HUES6 (cell line): ENCODE results near the gene SPHK2.
A peak's percentile ranks its signal among the peaks of the same experiment; 100 is the strongest.

Source experiments
- H3K27ac ChIP-seq: 2 replicates; pipeline ENCODE4 v1.7.0; 2013; ENCODE audit warnings: low read depth, mild to moderate bottlenecking, low read length, inconsistent platforms
- H3K27me3 ChIP-seq: 2 replicates; pipeline ENCODE4 v1.6.1; 2013; ENCODE audit warnings: low read length; ENCODE audit not compliant: control insufficient read depth, insufficient read depth
- H3K36me3 ChIP-seq: 2 replicates; pipeline ENCODE4 v1.6.1; 2013; ENCODE audit warnings: low read length; ENCODE audit not compliant: control insufficient read depth, insufficient read depth
- H3K4me1 ChIP-seq: 2 replicates; pipeline ENCODE4 v1.6.1; 2013; ENCODE audit warnings: low read length; ENCODE audit not compliant: control insufficient read depth, insufficient read depth
- H3K4me3 ChIP-seq: 2 replicates; pipeline ENCODE4 v1.5.1; 2013; ENCODE audit warnings: low read depth, low read length
- H3K9ac ChIP-seq: one replicate; pipeline ENCODE4 v1.6.1; 2013; ENCODE audit warnings: mild to moderate bottlenecking, low read length
- H3K9me3 ChIP-seq: 2 replicates; pipeline ENCODE4 v1.6.1; 2013; ENCODE audit warnings: low read depth, low read length; ENCODE audit not compliant: control insufficient read depth, insufficient read depth

The SPHK2 gene

DNA sequence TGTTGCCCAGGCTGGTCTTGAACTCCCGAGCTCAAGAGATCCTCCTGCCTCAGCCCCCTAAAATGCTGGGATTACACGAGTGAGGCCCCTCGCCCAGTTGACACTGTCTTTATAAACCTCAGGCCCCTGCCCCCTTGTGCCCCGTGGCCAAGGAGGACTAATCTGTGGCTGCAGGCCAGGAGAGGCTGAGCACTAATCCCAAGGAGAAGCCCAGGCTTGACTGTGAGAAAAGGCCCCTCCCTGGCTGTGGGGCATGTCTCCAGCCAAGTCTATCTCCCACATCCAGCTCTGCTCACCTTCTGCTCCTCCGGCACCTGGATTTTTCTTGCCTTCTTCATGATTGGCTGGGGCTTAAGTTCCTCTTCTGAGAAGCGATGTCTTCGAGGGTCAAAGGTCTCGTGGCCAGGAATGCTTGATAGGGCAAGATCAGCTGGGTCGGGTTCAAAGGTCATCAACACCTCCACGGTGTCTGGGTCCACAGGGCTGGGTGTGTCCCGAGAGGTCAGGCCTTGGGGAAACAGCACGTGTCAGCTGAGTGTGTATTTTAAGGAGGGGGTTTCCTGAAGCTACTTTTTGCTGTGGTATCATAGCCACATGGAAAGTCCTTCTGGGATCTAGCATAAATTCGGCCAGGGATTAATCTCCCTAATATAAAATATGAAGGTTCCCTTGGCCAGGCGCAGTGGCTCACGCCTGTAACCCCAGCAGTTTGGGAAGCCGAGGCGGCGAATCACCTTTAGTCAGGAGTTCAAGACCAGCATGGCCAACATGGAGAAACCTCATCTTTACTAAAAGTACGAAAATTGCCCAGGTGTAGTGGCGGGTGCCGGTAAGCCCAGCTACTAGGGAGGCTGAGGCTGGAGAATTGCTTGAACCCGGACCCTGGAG lies 14.1 kb downstream of the SPHK2 start:
- Histone ChIP-seq H3K27ac (no peak overlapping the region), H3K9me3 (no peaks in the 10 kb centered on the region), H3K9ac (no peak overlapping the region), H3K4me3 (peak overlapping the region; percentile 34; the same call in 1 of the 2 replicates), H3K36me3 (no peaks in the 10 kb centered on the region), H3K4me1 (peaks cover 47% of the 10 kb centered on the region), H3K27me3 (peaks cover 17% of the 10 kb centered on the region)

DNA sequence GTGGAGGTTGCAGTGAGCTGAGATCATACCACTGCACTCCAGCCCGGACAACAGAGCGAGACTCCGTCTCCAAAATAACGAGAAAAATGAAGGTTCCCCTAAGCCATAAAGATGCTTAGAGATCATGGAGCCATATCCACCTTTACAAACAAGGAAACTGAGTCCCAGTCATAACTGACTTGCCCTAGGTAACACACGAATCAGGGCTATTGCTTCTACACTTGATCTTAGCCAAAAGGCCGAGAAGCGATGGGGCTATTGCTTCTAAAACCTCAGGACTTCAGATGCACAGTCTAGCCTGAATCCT lies 14.7 kb downstream of the SPHK2 start:
- Histone ChIP-seq H3K27ac (no peak overlapping the region), H3K9me3 (no peaks in the 10 kb centered on the region), H3K4me3 (peak overlapping the region; percentile 34), H3K27me3 (peaks cover 17% of the 10 kb centered on the region), H3K9ac (no peak overlapping the region), H3K36me3 (no peaks in the 10 kb centered on the region), H3K4me1 (peaks cover 52% of the 10 kb centered on the region)

DNA sequence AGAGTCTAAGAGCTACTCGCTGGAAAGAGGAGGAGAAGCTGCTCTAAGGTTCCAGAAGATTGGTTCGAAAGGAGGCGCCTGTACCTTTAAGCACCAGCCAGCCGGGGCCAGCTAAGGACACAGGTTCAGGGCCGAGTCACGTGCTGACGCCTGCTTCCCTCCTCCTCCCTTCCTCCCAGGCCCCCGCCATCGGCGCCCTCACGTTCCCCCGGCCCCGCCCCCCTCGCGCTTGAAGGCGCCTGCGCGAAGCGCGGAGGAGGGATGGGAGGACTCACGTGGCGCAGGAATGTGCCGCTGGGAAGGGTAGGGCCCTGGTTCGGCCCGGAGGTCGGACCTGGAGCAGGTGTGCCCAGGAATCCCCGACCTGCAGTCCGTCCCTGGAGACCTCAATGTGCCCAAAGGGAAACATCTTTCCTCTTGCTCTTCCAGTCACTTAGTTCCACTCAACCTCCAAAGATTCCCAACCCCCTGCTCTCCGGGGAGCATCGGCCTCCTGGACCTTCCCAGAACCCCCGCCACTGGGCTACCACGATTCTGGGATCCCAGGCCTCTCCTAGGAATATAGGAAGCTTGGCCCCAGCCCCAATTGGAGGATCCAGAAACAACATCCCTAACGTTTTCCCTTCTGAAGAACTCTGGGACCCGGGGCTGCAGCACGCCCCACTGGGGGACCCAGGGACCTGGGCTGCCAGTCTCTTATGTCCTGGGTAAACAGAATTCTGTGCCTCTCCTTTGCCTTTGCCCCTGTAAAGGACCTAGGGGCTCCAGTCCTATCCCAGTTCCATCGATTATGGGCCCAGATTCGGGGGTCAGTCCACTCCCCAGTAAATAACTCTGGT lies 15.3 kb downstream of the SPHK2 start:
- Histone ChIP-seq H3K27me3 (peaks cover 17% of the 10 kb centered on the region), H3K4me3 (peak overlapping the region; percentile 44), H3K36me3 (no peaks in the 10 kb centered on the region), H3K27ac (no peak overlapping the region), H3K9me3 (no peaks in the 10 kb centered on the region), H3K9ac (no peak overlapping the region), H3K4me1 (peaks cover 55% of the 10 kb centered on the region)

DNA sequence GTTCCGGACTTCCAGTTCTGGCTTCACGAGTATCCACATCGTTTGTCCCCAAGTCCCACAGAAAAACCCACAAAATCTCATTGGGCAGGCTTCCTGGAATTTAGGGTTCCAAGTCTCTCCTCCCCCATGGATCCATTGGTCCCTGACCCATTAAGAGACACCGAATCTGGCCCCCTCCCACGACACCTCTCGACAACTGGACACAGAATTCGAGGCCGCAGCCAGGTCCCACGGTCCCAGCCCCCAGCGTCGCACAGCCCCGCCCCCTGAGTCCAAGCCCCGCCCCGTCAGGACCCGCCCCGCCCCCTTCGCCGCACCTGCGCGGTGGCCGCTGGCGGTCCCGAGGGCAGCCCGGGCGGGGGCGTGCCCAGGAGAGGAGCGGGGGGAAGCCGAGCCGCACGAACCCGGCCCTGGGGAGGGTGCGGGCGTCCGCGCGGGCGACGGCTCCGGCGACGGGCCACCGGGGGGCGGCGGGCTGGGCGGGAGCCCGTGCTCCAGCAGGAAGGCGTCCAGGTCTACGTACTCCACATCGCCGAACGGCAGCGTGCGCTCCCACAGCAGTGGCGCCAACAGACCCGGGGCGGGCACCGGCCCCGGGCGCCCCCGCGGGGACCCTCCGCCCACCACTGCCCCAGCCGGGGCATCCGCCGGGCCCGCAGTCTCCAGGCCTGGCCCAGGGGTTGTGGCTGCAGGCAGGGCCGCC lies 16.1 kb downstream of the SPHK2 start:
- Histone ChIP-seq H3K9ac (no peak overlapping the region), H3K4me1 (peaks cover 60% of the 10 kb centered on the region), H3K36me3 (no peaks in the 10 kb centered on the region), H3K9me3 (no peaks in the 10 kb centered on the region), H3K4me3 (peak overlapping the region; percentile 68), H3K27me3 (peaks cover 21% of the 10 kb centered on the region), H3K27ac (no peak overlapping the region)

DNA sequence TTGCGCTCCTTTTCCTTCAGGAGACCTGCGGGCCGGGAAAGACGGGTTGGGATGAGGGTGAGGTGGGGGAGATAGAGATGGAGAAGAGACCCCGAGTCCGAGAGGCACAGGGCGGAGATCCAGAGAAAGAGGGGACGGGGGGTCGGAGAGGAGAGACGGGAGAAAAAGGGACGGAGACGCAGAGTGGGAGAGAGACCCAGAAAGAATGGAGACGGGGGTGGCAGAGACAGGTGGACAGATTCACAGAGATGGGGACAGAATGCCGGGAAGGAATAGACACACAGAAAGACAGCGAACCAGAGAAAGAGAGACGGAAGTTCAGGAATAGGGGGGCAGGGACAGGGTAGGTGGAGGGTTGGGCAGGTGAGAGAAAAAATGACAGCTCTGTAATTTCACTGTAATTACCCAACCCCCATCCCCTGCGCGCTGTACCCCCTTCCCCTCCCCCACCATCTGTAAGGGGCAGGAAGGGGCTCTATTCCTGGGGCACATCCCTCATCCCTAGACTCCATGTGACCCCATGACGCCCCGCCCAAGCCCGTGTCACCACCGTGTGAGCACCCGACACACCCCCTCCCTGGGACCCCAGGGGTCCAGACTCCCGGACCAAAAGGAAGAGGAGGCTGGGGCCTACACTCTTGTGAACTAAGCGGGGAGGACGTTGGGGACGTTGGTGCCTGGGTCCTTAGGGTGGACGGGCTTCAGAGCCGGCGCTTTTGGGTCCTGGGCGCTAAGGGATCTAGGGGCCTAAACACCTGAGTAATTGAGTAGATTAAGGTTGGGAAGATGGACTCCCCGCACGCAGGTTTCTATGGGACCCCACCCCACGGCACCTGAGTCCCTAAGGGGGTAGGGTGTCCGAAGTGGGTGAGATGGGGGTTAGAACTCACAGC lies 16.9 kb downstream of the SPHK2 start:
- H3K9ac ChIP-seq: no peak overlapping the region
- peak overlapping the region; percentile 68 for H3K4me3 ChIP-seq
- no peaks in the 10 kb centered on the region for H3K36me3 ChIP-seq
- no peak overlapping the region for H3K27ac ChIP-seq
- peaks cover 21% of the 10 kb centered on the region for H3K27me3 ChIP-seq
- H3K4me1 ChIP-seq: peaks cover 56% of the 10 kb centered on the region
- H3K9me3 ChIP-seq: no peaks in the 10 kb centered on the region

DNA sequence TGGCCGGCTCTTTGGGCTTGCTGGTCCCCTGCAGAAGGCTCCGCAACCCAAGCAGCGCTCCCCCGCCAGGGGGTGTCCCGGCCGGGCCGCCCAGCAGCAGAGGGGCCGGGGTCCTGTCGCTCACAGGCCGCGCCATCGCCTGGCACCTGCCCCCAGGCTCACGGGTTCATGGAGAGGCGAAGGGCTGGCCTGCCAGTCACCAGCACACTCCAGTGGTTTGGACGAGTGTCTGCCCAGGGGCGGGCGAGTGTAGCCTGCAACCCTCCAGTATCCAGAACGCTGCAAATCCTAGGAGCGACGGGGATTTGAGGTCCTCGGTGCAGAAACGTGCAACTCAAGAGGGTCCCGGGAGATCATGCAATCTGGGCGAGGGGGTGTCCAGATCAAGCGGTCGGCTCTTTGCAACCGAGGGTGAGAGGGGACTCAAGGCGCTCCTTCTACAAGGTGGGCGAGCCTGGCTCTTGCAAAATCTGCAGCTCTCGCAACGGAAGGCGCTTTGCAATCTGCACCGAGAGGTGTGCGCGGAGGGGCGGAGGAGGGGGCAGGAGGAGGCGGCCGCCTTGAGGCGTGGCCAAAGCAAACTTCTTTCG lies 17.6 kb downstream of the SPHK2 start, which contains the start of gene DBP:
TSS of gene DBP (minus strand) at position 521 of the 590 bp plus-strand sequence. CDS start at position 136, 385 bp downstream.
- Histone ChIP-seq H3K27ac (peak within 1 kb of the TSS; percentile 76), H3K9me3 (no peaks in the 10 kb centered on the region), H3K36me3 (no peaks in the 10 kb centered on the region), H3K4me3 (peak within 1 kb of the TSS; percentile 68), H3K4me1 (peaks cover 54% of the 10 kb centered on the region), H3K27me3 (peaks cover 21% of the 10 kb centered on the region), H3K9ac (peak within 1 kb of the TSS; percentile 62)

DNA sequence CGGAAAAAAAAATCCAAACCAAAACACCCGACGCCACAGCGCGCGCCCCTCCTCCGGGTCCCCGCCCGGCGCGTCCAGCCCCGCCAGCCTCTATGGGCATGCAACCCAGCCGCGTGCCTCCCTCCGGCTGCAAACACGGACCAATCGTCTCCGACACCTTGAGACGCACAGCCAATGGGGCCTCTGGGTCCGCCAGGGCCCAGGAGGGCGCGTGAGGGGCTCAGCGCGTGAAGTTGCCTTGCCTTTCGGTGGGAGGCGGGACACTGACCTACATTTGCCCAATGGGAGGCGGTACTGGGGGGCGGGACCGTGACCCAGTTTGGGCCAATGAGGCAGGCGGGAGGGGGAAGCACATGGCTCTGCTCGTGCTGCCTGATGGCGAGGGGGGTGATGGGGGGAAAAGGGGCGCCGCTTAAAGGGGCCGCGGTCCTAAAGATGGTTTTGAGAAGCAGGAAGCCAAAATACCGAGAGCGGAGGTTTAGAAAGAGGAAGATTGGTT lies 18.2 kb downstream of the SPHK2 start:
- peaks cover 21% of the 10 kb centered on the region for H3K27me3 ChIP-seq
- no peaks in the 10 kb centered on the region for H3K36me3 ChIP-seq
- peak overlapping the region; percentile 68 for H3K4me3 ChIP-seq
- no peaks in the 10 kb centered on the region for H3K9me3 ChIP-seq
- H3K4me1 ChIP-seq: peaks cover 52% of the 10 kb centered on the region
- peak overlapping the region; percentile 76 for H3K27ac ChIP-seq
- peak overlapping the region; percentile 62 for H3K9ac ChIP-seq

DNA sequence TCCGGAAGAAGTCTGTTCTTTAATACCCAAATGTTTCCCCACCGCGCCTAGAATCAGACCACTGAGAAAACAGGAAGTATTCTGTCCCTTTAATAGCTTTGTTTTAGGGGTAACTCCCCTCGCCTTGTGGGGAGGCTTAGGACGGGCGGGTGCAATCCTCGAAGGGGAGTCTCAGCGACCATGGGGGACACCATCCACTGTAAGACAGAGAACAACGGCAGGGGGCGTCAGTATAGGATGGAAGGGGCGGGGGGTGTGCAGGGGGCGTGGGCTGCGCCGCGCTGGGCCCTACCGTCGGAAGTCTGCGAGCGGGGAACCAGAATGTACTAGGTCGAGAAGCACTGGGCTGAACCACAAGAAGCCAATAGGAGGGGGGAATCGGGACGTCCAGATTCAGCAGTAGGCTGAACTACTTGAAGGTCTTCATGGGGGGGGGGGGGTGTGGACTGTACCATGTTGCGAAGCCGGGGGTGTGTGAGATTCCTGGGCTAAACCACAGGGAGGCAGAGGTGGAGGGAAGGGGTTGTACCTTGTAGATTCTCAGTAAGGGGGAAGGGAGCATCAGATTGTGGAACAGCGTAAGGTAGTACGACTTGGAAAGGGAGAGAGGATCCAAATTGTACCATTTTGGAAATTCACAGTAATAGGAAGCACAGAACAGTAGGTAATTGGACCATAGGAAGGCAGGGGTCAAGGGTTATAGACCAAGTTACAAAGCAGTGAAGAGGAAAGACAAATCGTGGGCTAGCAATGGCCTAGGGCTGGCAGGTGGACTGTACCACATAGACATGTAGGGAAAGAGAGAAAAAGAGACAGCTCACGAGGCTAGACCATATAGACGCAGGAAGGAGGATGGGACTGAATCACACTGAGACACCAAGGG lies 18.9 kb downstream of the SPHK2 start:
- H3K36me3 ChIP-seq: no peaks in the 10 kb centered on the region
- no peaks in the 10 kb centered on the region for H3K9me3 ChIP-seq
- H3K9ac ChIP-seq: peak overlapping the region; percentile 62
- H3K4me3 ChIP-seq: peak overlapping the region; percentile 61
- peaks cover 21% of the 10 kb centered on the region for H3K27me3 ChIP-seq
- peaks cover 47% of the 10 kb centered on the region for H3K4me1 ChIP-seq
- H3K27ac ChIP-seq: peak overlapping the region; percentile 76

DNA sequence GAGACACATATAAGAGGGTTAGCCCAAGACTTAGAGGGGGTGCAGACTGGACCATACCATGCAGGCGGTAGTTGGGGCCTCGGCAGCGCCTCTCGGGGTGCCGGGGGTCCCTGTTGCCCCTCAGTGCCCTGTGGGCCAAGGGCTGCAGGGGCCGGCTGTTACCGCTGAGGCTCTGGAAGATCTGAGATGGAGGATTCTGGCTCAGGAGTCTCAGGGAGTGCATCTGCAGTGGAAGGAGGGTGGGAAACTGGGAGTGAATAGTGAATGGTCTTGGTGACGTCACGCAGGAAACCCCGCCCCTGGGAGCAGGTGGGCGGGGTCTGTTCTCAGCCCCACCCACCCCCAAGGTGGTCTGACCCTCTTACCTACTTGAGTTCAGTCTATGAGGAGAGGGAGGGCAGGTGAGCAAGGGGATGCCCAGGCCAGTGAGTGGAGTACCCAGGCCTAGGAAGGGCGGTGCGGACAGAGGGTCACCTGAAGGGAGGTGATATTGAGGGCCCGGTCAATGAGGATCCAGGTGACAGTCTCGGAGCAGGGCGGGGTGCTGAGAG lies 19.6 kb downstream of the SPHK2 start:
- Histone ChIP-seq H3K4me1 (peaks cover 39% of the 10 kb centered on the region), H3K9ac (peak overlapping the region; percentile 40), H3K9me3 (no peaks in the 10 kb centered on the region), H3K36me3 (no peaks in the 10 kb centered on the region), H3K4me3 (peak overlapping the region; percentile 54), H3K27ac (no peak overlapping the region), H3K27me3 (peaks cover 21% of the 10 kb centered on the region)
